Mesendoderm (in vitro differentiated cells): ENCODE measurements around the gene ALDH1L1.
A peak's percentile ranks its signal among the peaks of the same experiment; 100 is the strongest.

Experiments used
- DNase-seq: peaks from one replicate; pipeline ENCODE4 v3.0.0; 2013
- H2AK5ac ChIP-seq: 2 replicates; pipeline ENCODE4 v1.6.1; 2013; ENCODE audit warnings: low read length, inconsistent platforms
- H2BK120ac ChIP-seq: 2 replicates; pipeline ENCODE4 v1.6.1; 2013; ENCODE audit warnings: low read depth, mild to moderate bottlenecking, low read length, moderate library complexity, mixed read lengths
- H2BK15ac ChIP-seq: replicated peaks from 2 replicates; pipeline ENCODE4 v1.6.1; 2013; ENCODE audit warnings: low read depth, mild to moderate bottlenecking, moderate library complexity
- H2BK5ac ChIP-seq: 2 replicates; pipeline ENCODE4 v1.6.1; 2013; ENCODE audit warnings: low read length, inconsistent platforms
- H3K18ac ChIP-seq: 2 replicates; pipeline ENCODE4 v1.6.1; 2013; ENCODE audit warnings: mild to moderate bottlenecking, low read length, mixed read lengths
- H3K23ac ChIP-seq: one replicate; pipeline ENCODE4 v1.6.1; 2013; ENCODE audit warnings: low read length
- H3K27ac ChIP-seq: 2 replicates; pipeline ENCODE4 v1.5.1; 2013; ENCODE audit warnings: low read depth, mild to moderate bottlenecking, inconsistent platforms, low read length, moderate library complexity
- H3K27me3 ChIP-seq: 2 replicates; pipeline ENCODE4 v1.6.1; 2013; ENCODE audit warnings: low read length, control low read depth, mild to moderate bottlenecking, inconsistent platforms; ENCODE audit not compliant: insufficient read depth, poor library complexity
- H3K36me3 ChIP-seq: 2 replicates; pipeline ENCODE4 v1.6.1; 2013; ENCODE audit warnings: low read length, inconsistent platforms; ENCODE audit not compliant: control insufficient read depth, insufficient read depth
- H3K4ac ChIP-seq: one replicate; pipeline ENCODE4 v1.6.1; 2013; ENCODE audit warnings: low read depth, mild to moderate bottlenecking, low read length, moderate library complexity
- H3K4me1 ChIP-seq: 2 replicates; pipeline ENCODE4 v1.6.1; 2013; ENCODE audit warnings: low read depth, low read length, inconsistent platforms; ENCODE audit not compliant: control insufficient read depth
- H3K4me2 ChIP-seq: 2 replicates; pipeline ENCODE4 v1.6.1; 2013; ENCODE audit warnings: low read length
- H3K4me3 ChIP-seq: 2 replicates; pipeline ENCODE4 v1.5.1; 2013; ENCODE audit warnings: mild to moderate bottlenecking, low read length
- H3K56ac ChIP-seq: one replicate; pipeline ENCODE4 v1.6.1; 2013; ENCODE audit warnings: low read length
- H3K79me1 ChIP-seq: 2 replicates; pipeline ENCODE4 v1.6.1; 2013; ENCODE audit warnings: low read length, inconsistent platforms
- H3K79me2 ChIP-seq: 2 replicates; pipeline ENCODE4 v1.6.1; 2013; ENCODE audit warnings: mild to moderate bottlenecking, low read length; ENCODE audit not compliant: control insufficient read depth, insufficient read depth
- H3K9ac ChIP-seq: 2 replicates; pipeline ENCODE4 v1.6.1; 2013; ENCODE audit warnings: low read length, inconsistent platforms
- H4K5ac ChIP-seq: one replicate; pipeline ENCODE4 v1.6.1; 2013; ENCODE audit warnings: low read length
- H4K8ac ChIP-seq: one replicate; pipeline ENCODE4 v1.6.1; 2013; ENCODE audit warnings: low read depth, mild to moderate bottlenecking, control low read depth, low read length, moderate library complexity
- WGBS: extraction: QIAGEN DNeasy Blood & Tissue Kit; methylation state at CpG from one replicate; pipeline ENCODE4 v1.1.7; 2013; ENCODE audit warnings: low lambda C conversion rate, missing lambda C conversion rate; ENCODE audit not compliant: insufficient coverage; ENCODE audit errors: extremely low coverage; 5-methylcytosine and 5-hydroxymethylcytosine counted together

The ALDH1L1 gene

DNA sequence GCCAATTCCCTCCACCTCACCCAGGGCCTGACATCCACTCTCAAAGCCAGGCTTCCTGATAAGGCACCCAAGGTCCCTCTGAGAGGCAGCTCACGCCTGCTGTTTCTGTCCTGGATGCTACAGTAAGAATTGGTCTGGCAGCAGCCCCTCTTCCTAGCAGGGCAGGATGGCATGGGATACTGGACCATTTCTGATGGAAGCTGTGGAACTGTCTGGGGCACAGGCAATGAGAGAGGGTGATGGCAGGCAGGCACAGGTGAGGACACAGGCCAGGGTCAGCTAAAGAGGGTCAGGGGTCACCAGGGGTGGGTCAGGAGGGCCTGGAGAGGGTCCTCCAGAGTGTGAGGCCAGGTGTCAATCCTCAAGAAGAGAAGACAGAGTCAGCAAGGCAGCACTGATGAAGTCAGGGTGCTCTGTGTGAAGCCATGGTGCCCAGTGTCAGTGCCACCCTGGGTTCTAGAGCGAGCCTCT lies 54.6 kb downstream of the ALDH1L1 start:
- no peak for DNase-seq
- no CpG with 5 or more reads among the region's 2 CpGs for WGBS
- H3K27me3 ChIP-seq = no peaks in the 10 kb centered on the region

DNA sequence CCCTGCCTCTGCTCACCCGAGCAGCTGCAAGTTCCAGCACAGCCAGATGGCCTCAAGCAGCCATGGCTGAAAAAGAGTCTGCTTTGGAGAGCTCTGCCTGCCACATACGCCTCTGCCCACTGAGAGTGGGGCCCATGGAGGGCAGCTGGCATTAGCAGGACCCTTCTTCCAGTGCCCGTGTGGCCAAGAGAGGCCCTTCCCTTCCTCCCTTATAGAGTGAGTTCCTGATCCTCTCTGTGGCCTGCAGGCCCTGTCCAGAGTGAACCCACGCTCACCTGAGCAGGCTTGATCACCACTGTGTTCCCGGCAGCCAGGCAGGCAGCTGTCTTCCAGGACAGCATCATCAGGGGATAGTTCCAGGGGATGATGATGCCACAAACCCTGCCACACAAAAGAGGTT lies 55.0 kb downstream of the ALDH1L1 start:
- no peak overlapping the region for H3K4me2 ChIP-seq
- no peaks in the 10 kb centered on the region for H3K79me2 ChIP-seq
- DNase-seq = no peak
- H3K27me3 ChIP-seq = no peaks in the 10 kb centered on the region
- no peak overlapping the region for H2BK5ac ChIP-seq
- no CpG with 5 or more reads among the region's 5 CpGs for WGBS
- no peak overlapping the region for H3K18ac ChIP-seq
- H2AK5ac ChIP-seq = no peak overlapping the region
- no peak overlapping the region for H3K4me3 ChIP-seq
- H2BK120ac ChIP-seq = no peak overlapping the region
- H2BK15ac ChIP-seq = no peak overlapping the region
- H3K27ac ChIP-seq = no peak overlapping the region
- H3K56ac ChIP-seq = no peak overlapping the region
- H3K23ac ChIP-seq = no peak overlapping the region
- H3K4me1 ChIP-seq = no peaks in the 10 kb centered on the region
- H4K5ac ChIP-seq = no peak overlapping the region
- no peaks in the 10 kb centered on the region for H3K36me3 ChIP-seq
- no peak overlapping the region for H4K8ac ChIP-seq
- no peaks in the 10 kb centered on the region for H3K79me1 ChIP-seq
- no peak overlapping the region for H3K9ac ChIP-seq
- no peak overlapping the region for H3K4ac ChIP-seq

More for the DNA sequence above, 54.6 kb downstream of the ALDH1L1 start:
- Histone ChIP-seq H3K4ac (no peak overlapping the region), H3K36me3 (no peaks in the 10 kb centered on the region), H3K27ac (no peak overlapping the region), H3K56ac (no peak overlapping the region), H3K79me1 (no peaks in the 10 kb centered on the region), H4K5ac (no peak overlapping the region), H4K8ac (no peak overlapping the region), H3K4me1 (no peaks in the 10 kb centered on the region), H2BK120ac (no peak overlapping the region), H2BK5ac (no peak overlapping the region), H2AK5ac (no peak overlapping the region), H3K79me2 (no peaks in the 10 kb centered on the region), H2BK15ac (no peak overlapping the region), H3K4me3 (no peak overlapping the region), H3K4me2 (no peak overlapping the region), H3K23ac (no peak overlapping the region), H3K18ac (no peak overlapping the region), H3K9ac (no peak overlapping the region)

DNA sequence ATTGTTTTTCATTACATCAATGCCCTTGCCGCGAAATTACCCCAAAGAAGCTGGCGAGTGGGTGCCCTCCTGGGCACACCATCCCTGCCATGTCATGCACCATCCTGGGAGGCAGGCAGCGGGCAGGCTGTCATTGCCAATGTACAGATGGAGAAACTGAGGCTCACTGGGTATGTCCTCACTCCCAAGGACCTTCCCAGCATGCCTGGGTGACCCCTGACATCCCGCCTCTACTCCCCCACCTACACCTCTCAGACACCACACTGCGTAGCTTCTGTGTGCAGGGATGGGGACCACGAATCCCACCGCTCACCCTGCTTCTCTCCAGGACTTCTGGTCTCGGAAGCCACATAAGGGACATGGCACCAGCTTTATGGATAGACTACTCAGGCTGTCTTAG lies 55.5 kb downstream of the ALDH1L1 start:
- no CpG with 5 or more reads among the region's 9 CpGs for WGBS
- Histone ChIP-seq H3K79me2 (no peaks in the 10 kb centered on the region), H3K23ac (no peak overlapping the region), H3K36me3 (no peaks in the 10 kb centered on the region), H3K4ac (no peak overlapping the region), H2BK5ac (no peak overlapping the region), H2AK5ac (no peak overlapping the region), H4K5ac (no peak overlapping the region), H4K8ac (no peak overlapping the region), H3K4me1 (no peaks in the 10 kb centered on the region), H2BK15ac (no peak overlapping the region), H3K79me1 (no peaks in the 10 kb centered on the region), H3K4me2 (no peak overlapping the region), H3K27ac (no peak overlapping the region), H3K18ac (no peak overlapping the region), H3K9ac (no peak overlapping the region), H2BK120ac (no peak overlapping the region), H3K27me3 (no peaks in the 10 kb centered on the region), H3K56ac (no peak overlapping the region), H3K4me3 (no peak overlapping the region)
- DNase-seq = no peak

DNA sequence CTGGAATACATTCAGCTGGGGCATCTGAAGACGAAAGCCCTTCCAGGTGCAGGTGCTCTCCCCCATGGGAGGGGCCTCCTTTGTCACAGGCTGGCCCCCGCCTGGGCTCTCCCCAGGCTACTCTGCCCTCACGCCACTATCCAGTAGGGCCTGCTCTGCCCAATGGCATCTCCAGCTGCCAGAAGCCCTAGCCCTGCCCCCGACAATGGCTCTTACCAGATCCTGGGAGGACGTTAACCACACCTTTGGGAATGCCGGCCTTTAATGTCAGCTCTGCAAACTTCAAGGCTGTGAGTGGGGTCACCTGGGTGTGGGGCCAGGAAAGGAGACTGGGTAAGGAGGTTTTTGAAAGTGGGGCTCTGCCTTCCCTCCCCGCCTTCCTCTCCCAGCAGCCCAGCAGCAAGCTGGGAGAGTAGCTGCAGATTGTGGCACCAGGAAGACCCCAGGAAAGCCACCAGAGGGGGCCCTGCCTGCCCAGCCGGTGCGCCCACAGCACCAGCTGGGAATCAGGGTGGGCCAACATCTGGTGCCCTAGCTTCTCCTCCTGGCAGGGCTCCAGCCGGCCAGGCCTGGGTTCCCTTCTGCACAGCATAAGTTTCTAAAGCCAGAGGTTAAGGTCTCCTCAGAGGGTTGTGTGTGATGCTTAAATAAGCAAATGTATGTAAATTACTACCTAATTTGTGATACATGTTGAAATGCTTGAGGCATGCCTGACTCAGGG lies 56.1 kb downstream of the ALDH1L1 start:
- Histone ChIP-seq H3K56ac (no peak overlapping the region), H3K27me3 (no peaks in the 10 kb centered on the region), H3K36me3 (no peaks in the 10 kb centered on the region), H3K4me3 (no peak overlapping the region), H3K9ac (no peak overlapping the region), H2BK15ac (no peak overlapping the region), H3K79me2 (no peaks in the 10 kb centered on the region), H2BK5ac (no peak overlapping the region), H3K23ac (no peak overlapping the region), H3K4me1 (no peaks in the 10 kb centered on the region), H3K4me2 (no peak overlapping the region), H4K8ac (no peak overlapping the region), H3K27ac (no peak overlapping the region), H2AK5ac (no peak overlapping the region), H3K79me1 (no peaks in the 10 kb centered on the region), H3K4ac (no peak overlapping the region), H4K5ac (no peak overlapping the region), H3K18ac (no peak overlapping the region), H2BK120ac (no peak overlapping the region)
- WGBS = no CpG with 5 or more reads among the region's 10 CpGs
- peak; percentile 37 for DNase-seq

DNA sequence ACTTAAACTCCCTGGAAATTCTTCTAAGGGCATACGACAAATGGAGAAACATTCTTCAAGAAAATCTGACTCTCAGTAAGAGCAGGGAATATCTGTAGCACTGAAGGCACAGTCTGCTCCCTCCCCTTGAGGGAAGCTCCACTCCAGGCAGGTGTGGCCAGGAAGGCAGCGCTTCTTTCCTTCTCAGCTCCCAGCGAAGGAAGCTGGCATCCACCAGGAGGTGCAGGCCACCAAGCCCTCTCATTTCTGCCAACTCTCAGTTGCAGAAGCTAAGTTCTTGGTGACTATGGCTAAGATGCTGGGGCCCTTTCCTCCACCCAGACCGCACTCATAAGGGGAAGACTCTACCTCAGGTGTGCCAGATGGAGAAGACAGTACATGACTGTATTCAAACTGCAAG lies 58.8 kb downstream of the ALDH1L1 start:
- Histone ChIP-seq H4K5ac (no peak overlapping the region), H3K79me2 (no peaks in the 10 kb centered on the region), H2BK15ac (no peak overlapping the region), H3K23ac (no peak overlapping the region), H2BK5ac (no peak overlapping the region), H3K27me3 (no peaks in the 10 kb centered on the region), H2AK5ac (no peak overlapping the region), H3K27ac (no peak overlapping the region), H3K79me1 (no peaks in the 10 kb centered on the region), H3K4me2 (no peak overlapping the region), H3K4me3 (no peak overlapping the region), H3K36me3 (no peaks in the 10 kb centered on the region), H2BK120ac (no peak overlapping the region), H3K4me1 (no peaks in the 10 kb centered on the region), H3K9ac (no peak overlapping the region), H4K8ac (no peak overlapping the region), H3K4ac (no peak overlapping the region), H3K18ac (no peak overlapping the region), H3K56ac (no peak overlapping the region)
- DNase-seq = no peak
- no CpG with 5 or more reads among the region's 4 CpGs for WGBS

DNA sequence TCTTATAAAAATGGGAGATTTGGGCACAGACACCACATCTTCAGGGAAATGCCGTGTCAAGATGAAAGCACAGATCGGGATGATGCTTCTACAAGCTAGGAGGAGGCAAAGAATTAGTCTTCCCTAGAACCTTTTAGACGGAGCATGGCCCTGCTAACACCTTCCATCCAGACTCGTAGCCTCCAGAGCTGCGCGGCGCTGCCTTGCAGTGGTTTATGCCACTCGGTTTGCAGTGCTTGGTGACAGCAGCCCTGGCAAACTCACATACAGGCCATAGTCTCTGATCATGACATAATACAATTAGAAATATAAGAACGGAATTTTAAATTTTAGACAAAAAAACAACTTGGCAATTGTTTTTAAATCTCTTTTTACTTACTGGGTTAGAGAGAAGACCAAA lies 59.3 kb downstream of the ALDH1L1 start:
- no peaks in the 10 kb centered on the region for H3K36me3 ChIP-seq
- H3K4me1 ChIP-seq = no peaks in the 10 kb centered on the region
- H3K4ac ChIP-seq = no peak overlapping the region
- H3K27ac ChIP-seq = no peak overlapping the region
- no peak overlapping the region for H3K4me2 ChIP-seq
- no peak overlapping the region for H4K5ac ChIP-seq
- H2AK5ac ChIP-seq = no peak overlapping the region
- H3K79me1 ChIP-seq = no peaks in the 10 kb centered on the region
- no peak overlapping the region for H3K4me3 ChIP-seq
- no peak overlapping the region for H3K23ac ChIP-seq
- no peak overlapping the region for H2BK5ac ChIP-seq
- no peaks in the 10 kb centered on the region for H3K27me3 ChIP-seq
- H2BK15ac ChIP-seq = no peak overlapping the region
- H4K8ac ChIP-seq = no peak overlapping the region
- H3K56ac ChIP-seq = no peak overlapping the region
- H3K18ac ChIP-seq = no peak overlapping the region
- no peak for DNase-seq
- no peak overlapping the region for H3K9ac ChIP-seq
- no CpG with 5 or more reads among the region's 9 CpGs for WGBS
- no peaks in the 10 kb centered on the region for H3K79me2 ChIP-seq
- H2BK120ac ChIP-seq = no peak overlapping the region
